SJCRH30 (cell line): ENCODE results near the gene GRK4. TPM values are rescaled to one million over a fixed set of nuclear protein-coding genes. Genes with fewer than 3 reads are reported as not detected.
"Not testable (repeated sequence)": the region's sequence is repeated elsewhere in the genome, so short reads cannot be mapped to it uniquely, and the experiment has no call there.

Experiments
- DNase-seq, 2 experiments: peaks; one replicate each; pipeline ENCODE4 v3.0.0-alpha.2; 2015 to 2020
- H3K27ac ChIP-seq: fragments of 250-450 bp; sonication (Bioruptor Pico); 2 replicates; pipeline ENCODE4 v1.5.1; 2020; ENCODE audit warnings: mild to moderate bottlenecking, moderate library complexity
- H3K27me3 ChIP-seq: fragments of 250-450 bp; sonication (Bioruptor Pico); 2 replicates; pipeline ENCODE4 v1.5.1; 2020; ENCODE audit warnings: mild to moderate bottlenecking, moderate library complexity
- H3K36me3 ChIP-seq: fragments of 250-450 bp; sonication (Bioruptor Pico); 2 replicates; pipeline ENCODE4 v1.5.1; 2020; ENCODE audit warnings: mild to moderate bottlenecking, moderate library complexity
- H3K4me1 ChIP-seq: fragments of 250-450 bp; sonication (Bioruptor Pico); 2 replicates; pipeline ENCODE4 v1.5.1; 2020; ENCODE audit warnings: mild to moderate bottlenecking, moderate library complexity
- H3K4me3 ChIP-seq: fragments of 250-450 bp; sonication (Bioruptor Pico); 2 replicates; pipeline ENCODE4 v1.5.1; 2020; ENCODE audit warnings: mild to moderate bottlenecking, moderate library complexity
- H3K9me3 ChIP-seq: fragments of 250-450 bp; sonication (Bioruptor Pico); replicated peaks from 2 replicates; pipeline ENCODE4 v1.5.1; 2020; ENCODE audit warnings: mild to moderate bottlenecking, moderate library complexity
- total RNA-seq: library from RNA; depleted of rRNA; stranded (reverse); fragments of >200 nt; shearing (Covaris generic); gene quantifications from 2 replicates; pipeline ENCODE4 v1.2.3, GENCODE V29; 2014

GRK4 gene
- total RNA-seq, 1 experiment from 2014 or later, result 5.9 TPM

GRCh38 chr4:2942532-2943363 is 20.6 kb upstream of the GRK4 start:
- no peaks in the 10 kb centered on the region for H3K4me1 ChIP-seq
- no peak for DNase-seq
- H3K36me3 ChIP-seq, result peaks cover 78% of the 10 kb centered on the region
- H3K27me3 ChIP-seq, result no peaks in the 10 kb centered on the region
- H3K27ac ChIP-seq, result no peak overlapping the region
- no peak overlapping the region for H3K4me3 ChIP-seq
- H3K9me3 ChIP-seq, result no peaks in the 10 kb centered on the region

- Histone ChIP-seq H3K4me3 (no peak overlapping the region), H3K9me3 (no peaks in the 10 kb centered on the region), H3K36me3 (peaks cover 81% of the 10 kb centered on the region)
Measured at GRCh38 chr4:2943364-2944090, 19.8 kb upstream of the GRK4 start.

GRCh38 chr4:2944091-2944482 is 19.3 kb upstream of the GRK4 start:
- DNase-seq, result no peak
- H3K27me3 ChIP-seq, result no peaks in the 10 kb centered on the region
- no peak overlapping the region for H3K4me3 ChIP-seq
- no peak overlapping the region for H3K27ac ChIP-seq
- H3K9me3 ChIP-seq, result no peaks in the 10 kb centered on the region
- no peaks in the 10 kb centered on the region for H3K4me1 ChIP-seq
- peaks cover 81% of the 10 kb centered on the region for H3K36me3 ChIP-seq

More at GRCh38 chr4:2943364-2944090, 19.8 kb upstream of the GRK4 start:
- H3K4me1 ChIP-seq, result no peaks in the 10 kb centered on the region
- DNase-seq, result no peak
- H3K27ac ChIP-seq, result no peak overlapping the region
- no peaks in the 10 kb centered on the region for H3K27me3 ChIP-seq

GRCh38 chr4:2944586-2945526 is 18.5 kb upstream of the GRK4 start:
- DNase-seq, result no peak
- H3K27ac ChIP-seq, result no peak overlapping the region
- H3K4me1 ChIP-seq, result no peaks in the 10 kb centered on the region
- no peaks in the 10 kb centered on the region for H3K9me3 ChIP-seq
- no peaks in the 10 kb centered on the region for H3K27me3 ChIP-seq
- no peak overlapping the region for H3K4me3 ChIP-seq
- H3K36me3 ChIP-seq, result peaks cover 79% of the 10 kb centered on the region

DNA sequence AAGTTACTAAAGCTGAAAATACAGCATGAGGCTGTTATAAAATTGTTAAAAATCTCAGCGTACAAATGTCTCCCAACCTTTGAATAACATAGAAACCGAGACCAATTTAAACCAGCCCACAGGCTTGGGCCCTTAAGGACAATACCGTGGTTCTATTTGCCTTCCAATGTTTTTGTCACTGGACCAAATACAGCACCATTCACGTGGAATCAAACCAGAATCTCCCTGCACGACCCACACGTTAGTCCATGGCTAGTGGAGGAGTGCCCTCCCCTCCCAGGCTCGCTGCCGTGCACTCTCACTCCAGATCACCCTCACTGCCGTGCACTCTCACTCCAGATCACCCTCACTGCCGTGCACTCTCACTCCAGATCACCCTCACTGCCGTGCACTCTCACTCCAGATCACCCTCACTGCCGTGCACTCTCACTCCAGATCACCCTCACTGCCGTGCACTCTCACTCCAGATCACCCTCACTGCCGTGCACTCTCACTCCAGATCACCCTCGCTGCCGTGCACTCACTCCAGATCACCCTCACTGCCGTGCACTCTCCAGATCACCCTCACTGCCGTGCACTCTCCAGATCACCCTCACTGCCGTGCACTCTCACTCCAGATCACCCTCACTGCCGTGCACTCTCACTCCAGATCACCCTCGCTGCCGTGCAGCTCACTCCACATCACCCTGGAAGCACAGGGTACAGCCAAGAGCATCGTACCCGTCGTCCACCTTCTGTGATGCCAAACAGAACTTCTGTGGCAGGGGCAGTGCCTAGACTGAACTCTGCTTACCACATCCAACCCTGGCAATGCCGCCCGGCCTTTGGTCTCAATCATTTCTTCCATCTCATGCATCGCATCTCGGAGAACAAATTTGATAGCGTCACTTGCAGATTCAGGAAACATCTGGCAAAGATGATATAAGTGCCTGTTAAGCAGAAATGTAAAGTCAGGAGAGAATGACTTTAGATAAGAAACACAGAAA is 17.5 kb upstream of the GRK4 start:
- peaks cover 79% of the 10 kb centered on the region for H3K36me3 ChIP-seq
- not testable (repeated sequence) for H3K27ac ChIP-seq, H3K9me3 ChIP-seq, DNase-seq, H3K27me3 ChIP-seq, H3K4me3 ChIP-seq, H3K4me1 ChIP-seq

GRCh38 chr4:2946812-2947600 is 16.4 kb upstream of the GRK4 start:
- H3K9me3 ChIP-seq, result no peaks in the 10 kb centered on the region
- H3K27me3 ChIP-seq, result no peaks in the 10 kb centered on the region
- no peak overlapping the region for H3K27ac ChIP-seq
- peaks cover 78% of the 10 kb centered on the region for H3K36me3 ChIP-seq
- no peaks in the 10 kb centered on the region for H3K4me1 ChIP-seq
- H3K4me3 ChIP-seq, result no peak overlapping the region
- no peak for DNase-seq

GRCh38 chr4:2947926-2948325 is 15.4 kb upstream of the GRK4 start:
- Histone ChIP-seq H3K9me3 (no peaks in the 10 kb centered on the region), H3K27me3 (no peaks in the 10 kb centered on the region), H3K27ac (no peak overlapping the region), H3K36me3 (peaks cover 84% of the 10 kb centered on the region), H3K4me3 (no peak overlapping the region), H3K4me1 (no peaks in the 10 kb centered on the region)
- no peak for DNase-seq

DNA sequence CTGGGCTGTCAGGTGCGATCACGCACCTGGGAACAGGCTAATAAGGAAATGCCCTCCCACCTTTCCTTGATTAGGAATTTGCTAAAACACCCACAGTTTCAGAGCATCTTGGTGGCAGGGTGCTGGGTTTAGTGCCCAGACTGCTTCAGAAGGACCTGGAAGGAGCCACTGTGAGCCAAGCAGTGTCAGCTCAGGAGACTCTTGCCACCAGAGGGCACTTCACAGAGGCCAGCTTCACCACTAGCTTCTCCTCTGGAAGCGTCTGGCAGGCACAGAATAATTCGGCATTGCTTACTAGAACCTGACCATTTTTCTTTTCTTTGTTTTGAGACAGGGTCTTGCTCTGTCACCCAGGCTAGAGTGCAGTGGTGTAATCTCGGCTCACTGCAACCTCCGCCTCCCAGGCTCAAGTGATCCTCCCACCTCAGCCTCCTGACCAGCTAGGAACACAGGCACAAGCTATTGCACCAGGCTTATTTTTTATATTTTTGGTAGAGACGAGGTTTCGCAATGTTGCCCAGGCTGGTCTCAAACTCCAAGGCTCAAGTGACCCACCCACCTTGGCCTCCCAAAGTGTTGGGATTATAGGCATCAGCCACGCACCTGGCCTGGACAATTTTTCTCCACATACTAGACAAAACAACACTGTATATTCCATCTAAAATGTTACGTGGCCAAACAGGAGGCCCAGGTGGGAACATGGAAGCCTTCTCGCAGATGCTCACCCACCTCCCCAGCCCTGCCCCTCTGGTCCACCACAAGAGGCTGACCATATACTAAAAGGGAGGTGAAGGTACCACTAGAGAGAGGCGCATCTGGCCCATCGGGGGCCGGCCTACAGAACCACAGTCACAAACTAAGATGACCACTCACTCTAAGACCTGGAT is 14.2 kb upstream of the GRK4 start:
- peak in 1 of 2 experiments; percentile 41 for DNase-seq
- no peak overlapping the region for H3K27ac ChIP-seq
- peaks cover 88% of the 10 kb centered on the region for H3K36me3 ChIP-seq
- H3K4me3 ChIP-seq, result no peak overlapping the region
- no peaks in the 10 kb centered on the region for H3K9me3 ChIP-seq
- H3K27me3 ChIP-seq, result no peaks in the 10 kb centered on the region
- H3K4me1 ChIP-seq, result no peaks in the 10 kb centered on the region

- peaks cover 87% of the 10 kb centered on the region for H3K36me3 ChIP-seq
Measured at GRCh38 chr4:2949782-2950125, 13.6 kb upstream of the GRK4 start.

GRCh38 chr4:2950221-2950989 is 13.0 kb upstream of the GRK4 start:
- no peak for DNase-seq
- no peaks in the 10 kb centered on the region for H3K4me1 ChIP-seq
- H3K4me3 ChIP-seq, result no peak overlapping the region
- H3K36me3 ChIP-seq, result peaks cover 81% of the 10 kb centered on the region
- H3K27ac ChIP-seq, result no peak overlapping the region
- no peaks in the 10 kb centered on the region for H3K27me3 ChIP-seq
- no peaks in the 10 kb centered on the region for H3K9me3 ChIP-seq

More at GRCh38 chr4:2949782-2950125, 13.6 kb upstream of the GRK4 start:
- no peak overlapping the region for H3K27ac ChIP-seq
- no peak for DNase-seq
- no peaks in the 10 kb centered on the region for H3K4me1 ChIP-seq
- no peak overlapping the region for H3K4me3 ChIP-seq
- H3K9me3 ChIP-seq, result no peaks in the 10 kb centered on the region
- H3K27me3 ChIP-seq, result no peaks in the 10 kb centered on the region

DNA sequence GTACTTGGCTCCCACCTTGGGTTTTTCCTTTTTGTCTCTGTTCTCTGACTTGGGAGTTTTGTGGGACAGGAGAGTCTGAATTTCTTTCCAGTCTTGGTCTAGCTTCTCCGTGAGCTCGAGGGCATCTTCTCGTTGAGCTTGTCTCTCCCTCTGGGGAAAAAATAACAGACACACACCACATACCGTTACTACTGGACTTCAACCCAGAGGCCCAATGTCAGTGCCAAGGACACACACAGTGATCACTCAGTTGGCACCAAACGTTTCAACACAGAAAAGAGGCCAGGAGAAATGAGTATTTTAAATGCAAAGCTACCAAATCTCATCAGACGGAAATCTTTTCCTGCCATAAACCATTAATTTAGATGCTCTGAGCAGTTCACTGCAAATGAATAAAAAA is 9.9 kb upstream of the GRK4 start:
- H3K36me3 ChIP-seq, result peaks cover 87% of the 10 kb centered on the region
- H3K27ac ChIP-seq, result no peak overlapping the region
- no peaks in the 10 kb centered on the region for H3K27me3 ChIP-seq
- H3K4me3 ChIP-seq, result no peak overlapping the region
- DNase-seq, result no peak
- peaks cover 6% of the 10 kb centered on the region; the same call in 1 of the 2 replicates for H3K4me1 ChIP-seq
- no peaks in the 10 kb centered on the region for H3K9me3 ChIP-seq
